ENCODE results near the gene MYO3A.

The MYO3A gene

DNA sequence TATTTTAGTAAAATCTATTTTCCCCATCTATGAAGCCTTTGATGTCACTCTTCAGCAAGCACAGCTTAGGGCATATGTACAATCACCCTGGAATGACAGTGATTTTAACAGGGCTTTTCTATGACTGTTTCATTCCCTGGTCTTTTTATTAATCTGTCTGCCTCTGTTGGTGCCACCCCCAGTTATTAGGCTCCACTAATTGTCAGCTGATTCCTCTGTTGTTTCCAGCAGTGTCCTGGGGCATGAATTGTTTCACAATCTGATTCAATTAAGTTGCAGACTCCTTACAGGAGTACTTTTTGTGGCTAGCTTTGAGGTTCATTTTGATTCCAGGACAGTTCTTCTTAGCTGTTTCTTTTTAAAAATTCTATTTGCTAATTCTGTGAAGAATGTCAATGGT lies 38.6 kb downstream of the MYO3A start:
- Histone ChIP-seq H2AFZ (ENCODE audit: low read length) (no peak overlapping the region), H3K9me2 (ENCODE audit: low read depth, low read length) (no peaks in the 10 kb centered on the region), H3K27me3 (ENCODE audit: insufficient read depth, low read length) (no peaks in the 10 kb centered on the region), H4K20me1 (ENCODE audit: insufficient read depth, low read length) (no peaks in the 10 kb centered on the region), H3K27ac (ENCODE audit: low read depth, low read length, poor library complexity, severe bottlenecking) (no peak overlapping the region), H3K4me2 (ENCODE audit: low read length) (no peak overlapping the region), H3F3A (ENCODE audit: insufficient read depth, low read length) (no peaks in the 10 kb centered on the region), H3K4me3 (ENCODE audit: low read depth, low read length, poor library complexity, severe bottlenecking) (no peak overlapping the region), H3K79me2 (ENCODE audit: insufficient read depth, low read length) (no peaks in the 10 kb centered on the region), H3K9ac (ENCODE audit: low read length) (no peak overlapping the region), H3K36me3 (ENCODE audit: insufficient read depth, low read length) (no peaks in the 10 kb centered on the region), H3K4me1 (ENCODE audit: insufficient read depth, low read length, severe bottlenecking) (no peaks in the 10 kb centered on the region), H3K9me3 (ENCODE audit: low read length) (no peaks in the 10 kb centered on the region)
- TF ChIP-seq, protein P1, sequence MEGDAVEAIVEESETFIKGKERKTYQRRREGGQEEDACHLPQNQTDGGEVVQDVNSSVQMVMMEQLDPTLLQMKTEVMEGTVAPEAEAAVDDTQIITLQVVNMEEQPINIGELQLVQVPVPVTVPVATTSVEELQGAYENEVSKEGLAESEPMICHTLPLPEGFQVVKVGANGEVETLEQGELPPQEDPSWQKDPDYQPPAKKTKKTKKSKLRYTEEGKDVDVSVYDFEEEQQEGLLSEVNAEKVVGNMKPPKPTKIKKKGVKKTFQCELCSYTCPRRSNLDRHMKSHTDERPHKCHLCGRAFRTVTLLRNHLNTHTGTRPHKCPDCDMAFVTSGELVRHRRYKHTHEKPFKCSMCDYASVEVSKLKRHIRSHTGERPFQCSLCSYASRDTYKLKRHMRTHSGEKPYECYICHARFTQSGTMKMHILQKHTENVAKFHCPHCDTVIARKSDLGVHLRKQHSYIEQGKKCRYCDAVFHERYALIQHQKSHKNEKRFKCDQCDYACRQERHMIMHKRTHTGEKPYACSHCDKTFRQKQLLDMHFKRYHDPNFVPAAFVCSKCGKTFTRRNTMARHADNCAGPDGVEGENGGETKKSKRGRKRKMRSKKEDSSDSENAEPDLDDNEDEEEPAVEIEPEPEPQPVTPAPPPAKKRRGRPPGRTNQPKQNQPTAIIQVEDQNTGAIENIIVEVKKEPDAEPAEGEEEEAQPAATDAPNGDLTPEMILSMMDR (IDR thresholded peaks at IDR 0.05; ENCODE audit: low read length) = no peak

DNA sequence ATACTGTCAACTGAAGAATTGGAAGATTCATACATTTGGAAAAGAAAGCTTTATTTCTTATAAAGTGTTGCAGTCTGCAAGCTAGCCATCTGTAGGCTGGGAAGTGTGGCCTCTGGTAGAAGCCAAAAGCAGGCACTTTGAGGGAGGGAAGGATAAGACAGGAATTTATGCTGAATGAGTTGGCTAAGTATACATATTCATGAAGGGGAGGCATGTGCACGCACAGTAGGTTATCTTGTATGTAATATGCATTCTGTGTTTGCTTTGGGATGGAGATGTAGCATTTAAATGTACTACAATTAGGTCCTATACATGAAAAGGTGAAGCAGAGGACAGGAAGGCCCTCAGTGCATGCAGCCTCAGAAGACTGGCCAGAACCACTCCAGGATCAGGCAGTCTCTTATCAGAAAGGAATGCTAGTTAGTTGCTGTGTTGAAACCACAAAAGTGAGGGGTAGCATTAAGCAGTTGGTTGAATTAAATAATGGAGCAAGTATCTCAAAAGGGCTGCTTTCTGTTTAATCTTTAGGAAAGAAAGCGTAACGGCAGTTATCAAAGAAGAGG lies 40.9 kb downstream of the MYO3A start:
- Histone ChIP-seq H2AFZ (ENCODE audit: low read length) (no peak overlapping the region), H3K9me2 (ENCODE audit: low read depth, low read length) (no peaks in the 10 kb centered on the region), H3K27me3 (ENCODE audit: insufficient read depth, low read length) (no peaks in the 10 kb centered on the region), H3K27ac (ENCODE audit: low read depth, low read length, poor library complexity, severe bottlenecking) (no peak overlapping the region), H3K9me3 (ENCODE audit: low read length) (no peaks in the 10 kb centered on the region), H3K4me3 (ENCODE audit: low read depth, low read length, poor library complexity, severe bottlenecking) (no peak overlapping the region), H3K36me3 (ENCODE audit: insufficient read depth, low read length) (no peaks in the 10 kb centered on the region), H3K9ac (ENCODE audit: low read length) (no peak overlapping the region), H3K4me2 (ENCODE audit: low read length) (no peak overlapping the region), H4K20me1 (ENCODE audit: insufficient read depth, low read length) (no peaks in the 10 kb centered on the region), H3F3A (ENCODE audit: insufficient read depth, low read length) (no peaks in the 10 kb centered on the region), H3K4me1 (ENCODE audit: insufficient read depth, low read length, severe bottlenecking) (no peaks in the 10 kb centered on the region), H3K79me2 (ENCODE audit: insufficient read depth, low read length) (no peaks in the 10 kb centered on the region)
- TF ChIP-seq, protein P1 (IDR thresholded peaks at IDR 0.05; ENCODE audit: low read length) = no peak
- no peak for TF ChIP-seq EZH2 (IDR thresholded peaks at IDR 0.05; ENCODE audit: borderline replicate concordance, low read length)

DNA sequence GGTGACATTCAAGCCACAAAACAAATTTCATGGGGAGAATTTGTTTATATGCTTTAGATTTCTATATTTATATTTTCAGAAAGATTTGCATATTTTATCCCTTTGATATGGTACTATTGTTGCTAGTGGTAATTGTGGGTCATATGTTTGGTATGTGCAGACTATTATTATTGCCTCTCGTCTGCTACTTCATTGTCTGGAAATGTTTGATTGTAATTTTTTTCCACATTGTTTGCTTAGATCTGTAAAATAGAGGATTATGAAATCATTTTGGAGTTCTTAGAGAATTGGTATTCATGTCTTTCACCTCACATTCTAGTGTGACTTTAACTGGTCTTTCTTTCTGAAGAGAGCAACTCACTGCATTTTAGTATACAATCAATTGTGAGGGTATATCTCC lies 44.7 kb downstream of the MYO3A start:
- Histone ChIP-seq H3K27ac (ENCODE audit: low read depth, low read length, poor library complexity, severe bottlenecking) (no peak overlapping the region), H3K4me3 (ENCODE audit: low read depth, low read length, poor library complexity, severe bottlenecking) (no peak overlapping the region), H3K4me1 (ENCODE audit: insufficient read depth, low read length, severe bottlenecking) (no peaks in the 10 kb centered on the region), H3K4me2 (ENCODE audit: low read length) (no peak overlapping the region), H3K27me3 (ENCODE audit: insufficient read depth, low read length) (no peaks in the 10 kb centered on the region), H2AFZ (ENCODE audit: low read length) (no peak overlapping the region), H3F3A (ENCODE audit: insufficient read depth, low read length) (no peaks in the 10 kb centered on the region), H3K79me2 (ENCODE audit: insufficient read depth, low read length) (no peaks in the 10 kb centered on the region), H3K9me2 (ENCODE audit: low read depth, low read length) (no peaks in the 10 kb centered on the region), H3K9me3 (ENCODE audit: low read length) (no peaks in the 10 kb centered on the region), H4K20me1 (ENCODE audit: insufficient read depth, low read length) (no peaks in the 10 kb centered on the region), H3K36me3 (ENCODE audit: insufficient read depth, low read length) (no peaks in the 10 kb centered on the region), H3K9ac (ENCODE audit: low read length) (no peak overlapping the region)
- no peak for TF ChIP-seq EZH2 (IDR thresholded peaks at IDR 0.05; ENCODE audit: borderline replicate concordance, low read length)
- TF ChIP-seq, protein P1 (IDR thresholded peaks at IDR 0.05; ENCODE audit: low read length) = no peak
